ENCODE data around the gene ALKBH3.

DNA sequence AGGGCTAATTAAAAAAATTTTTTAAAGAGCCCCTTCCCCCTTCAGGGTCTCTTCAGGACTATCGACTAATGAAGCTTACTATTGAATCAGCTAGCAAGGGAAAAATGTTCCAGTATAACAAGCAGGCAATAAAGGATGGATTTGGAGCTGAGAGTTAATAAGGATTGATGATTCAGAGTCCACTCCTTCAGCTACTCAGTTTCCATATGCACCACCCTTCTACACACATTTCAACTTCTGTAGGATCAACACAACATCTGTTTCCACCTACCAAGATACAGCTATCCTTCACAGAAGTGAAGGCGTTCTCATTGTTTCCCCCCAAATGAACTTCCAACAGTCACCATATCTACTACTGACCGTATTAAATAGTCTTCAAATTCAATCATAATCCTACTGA is 6.6 kb upstream of the ALKBH3 start:
- TF ChIP-seq POLR2A (IDR thresholded peaks at IDR 0.05): no peak
- TF ChIP-seq, protein P1, sequence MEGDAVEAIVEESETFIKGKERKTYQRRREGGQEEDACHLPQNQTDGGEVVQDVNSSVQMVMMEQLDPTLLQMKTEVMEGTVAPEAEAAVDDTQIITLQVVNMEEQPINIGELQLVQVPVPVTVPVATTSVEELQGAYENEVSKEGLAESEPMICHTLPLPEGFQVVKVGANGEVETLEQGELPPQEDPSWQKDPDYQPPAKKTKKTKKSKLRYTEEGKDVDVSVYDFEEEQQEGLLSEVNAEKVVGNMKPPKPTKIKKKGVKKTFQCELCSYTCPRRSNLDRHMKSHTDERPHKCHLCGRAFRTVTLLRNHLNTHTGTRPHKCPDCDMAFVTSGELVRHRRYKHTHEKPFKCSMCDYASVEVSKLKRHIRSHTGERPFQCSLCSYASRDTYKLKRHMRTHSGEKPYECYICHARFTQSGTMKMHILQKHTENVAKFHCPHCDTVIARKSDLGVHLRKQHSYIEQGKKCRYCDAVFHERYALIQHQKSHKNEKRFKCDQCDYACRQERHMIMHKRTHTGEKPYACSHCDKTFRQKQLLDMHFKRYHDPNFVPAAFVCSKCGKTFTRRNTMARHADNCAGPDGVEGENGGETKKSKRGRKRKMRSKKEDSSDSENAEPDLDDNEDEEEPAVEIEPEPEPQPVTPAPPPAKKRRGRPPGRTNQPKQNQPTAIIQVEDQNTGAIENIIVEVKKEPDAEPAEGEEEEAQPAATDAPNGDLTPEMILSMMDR (IDR thresholded peaks at IDR 0.05): no peak
